AG04449 (cell line): ENCODE results near the gene URB2.
"Not testable (repeated sequence)": the region's sequence is repeated elsewhere in the genome, so short reads cannot be mapped to it uniquely, and the experiment has no call there.

ENCODE experiments used
- CTCF ChIA-PET: fragments of 350-600 bp; formaldehyde crosslinking; extraction: SDS; loops from one replicate; lab custom pipeline; 2021; ENCODE audit warnings: antibody characterized with exemption; lab: Yijun Ruan, JAX
- POLR2A ChIA-PET: fragments of 400-600, 350-600 bp; formaldehyde crosslinking; extraction: SDS; loops from one replicate; lab custom pipeline; 2020; ENCODE audit warnings: antibody characterized with exemption, inconsistent platforms; lab: Yijun Ruan, JAX
- DNase-seq: peaks from one replicate; pipeline ENCODE4 v3.0.0-alpha.2; 2010; ENCODE audit warnings: low read depth, low spot score
- H3K4me3 ChIP-seq: 2 replicates; pipeline ENCODE4 v1.5.1; 2011; ENCODE audit warnings: low read depth, mild to moderate bottlenecking, control low read depth, low read length
- TF ChIP-seq, protein P1 (sequence below): IDR thresholded peaks from one replicate; pipeline ENCODE4 v1.5.1; 2011; ENCODE audit warnings: mild to moderate bottlenecking, moderate library complexity, low read length, control low read depth, inconsistent platforms; ENCODE audit not compliant: insufficient read depth; ENCODE audit errors: missing control alignments

Gene URB2

GRCh38 chr1:229694053-229694693 lies 68.1 kb downstream of the URB2 start:
- DNase-seq, result peak; percentile 26
- CTCF ChIA-PET, result no interaction called here
- no peak overlapping the region for H3K4me3 ChIP-seq
- POLR2A ChIA-PET, result no interaction called here
- TF ChIP-seq, protein P1, sequence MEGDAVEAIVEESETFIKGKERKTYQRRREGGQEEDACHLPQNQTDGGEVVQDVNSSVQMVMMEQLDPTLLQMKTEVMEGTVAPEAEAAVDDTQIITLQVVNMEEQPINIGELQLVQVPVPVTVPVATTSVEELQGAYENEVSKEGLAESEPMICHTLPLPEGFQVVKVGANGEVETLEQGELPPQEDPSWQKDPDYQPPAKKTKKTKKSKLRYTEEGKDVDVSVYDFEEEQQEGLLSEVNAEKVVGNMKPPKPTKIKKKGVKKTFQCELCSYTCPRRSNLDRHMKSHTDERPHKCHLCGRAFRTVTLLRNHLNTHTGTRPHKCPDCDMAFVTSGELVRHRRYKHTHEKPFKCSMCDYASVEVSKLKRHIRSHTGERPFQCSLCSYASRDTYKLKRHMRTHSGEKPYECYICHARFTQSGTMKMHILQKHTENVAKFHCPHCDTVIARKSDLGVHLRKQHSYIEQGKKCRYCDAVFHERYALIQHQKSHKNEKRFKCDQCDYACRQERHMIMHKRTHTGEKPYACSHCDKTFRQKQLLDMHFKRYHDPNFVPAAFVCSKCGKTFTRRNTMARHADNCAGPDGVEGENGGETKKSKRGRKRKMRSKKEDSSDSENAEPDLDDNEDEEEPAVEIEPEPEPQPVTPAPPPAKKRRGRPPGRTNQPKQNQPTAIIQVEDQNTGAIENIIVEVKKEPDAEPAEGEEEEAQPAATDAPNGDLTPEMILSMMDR, result no peak

DNA sequence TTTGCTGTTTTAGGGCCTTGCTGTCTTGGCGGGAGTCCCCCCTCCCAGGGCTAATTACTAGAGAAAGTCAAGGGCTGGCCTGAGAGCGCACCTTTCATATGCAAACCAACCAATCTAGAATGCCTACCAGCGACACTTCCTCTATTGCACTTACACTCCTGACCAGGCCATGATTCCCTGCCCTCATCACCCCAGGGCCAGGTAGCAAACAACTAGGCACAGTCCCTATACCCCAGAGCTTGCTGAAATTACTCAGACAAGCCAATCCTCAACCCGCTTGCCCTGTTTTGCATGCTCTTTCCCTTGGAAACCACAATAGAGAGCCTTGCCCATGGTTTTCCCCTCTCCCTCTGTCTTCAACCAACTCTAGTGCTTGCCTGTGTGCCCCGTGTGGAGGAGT lies 70.3 kb downstream of the URB2 start:
- CTCF ChIA-PET, result no interaction called here
- POLR2A ChIA-PET, result no interaction called here
- TF ChIP-seq, protein P1, result no peak
- no peak overlapping the region for H3K4me3 ChIP-seq
- no peak for DNase-seq

GRCh38 chr1:229699613-229700267 lies 73.7 kb downstream of the URB2 start:
- ChIA-PET CTCF (interaction anchor here (2.0 kb wide), 1 partner anchor 13 kb away, joined by 7 read pairs; no protein-coding TSS in a partner anchor), POLR2A (no interaction called here)
- DNase-seq, result no peak
- TF ChIP-seq, protein P1, result no peak
- no peak overlapping the region for H3K4me3 ChIP-seq

GRCh38 chr1:229704157-229704556 lies 78.1 kb downstream of the URB2 start:
- ChIA-PET POLR2A (no interaction called here), CTCF (interaction anchor here (1.0 kb wide), 1 partner anchor 9 kb away, joined by 3 read pairs; no protein-coding TSS in a partner anchor)

DNA sequence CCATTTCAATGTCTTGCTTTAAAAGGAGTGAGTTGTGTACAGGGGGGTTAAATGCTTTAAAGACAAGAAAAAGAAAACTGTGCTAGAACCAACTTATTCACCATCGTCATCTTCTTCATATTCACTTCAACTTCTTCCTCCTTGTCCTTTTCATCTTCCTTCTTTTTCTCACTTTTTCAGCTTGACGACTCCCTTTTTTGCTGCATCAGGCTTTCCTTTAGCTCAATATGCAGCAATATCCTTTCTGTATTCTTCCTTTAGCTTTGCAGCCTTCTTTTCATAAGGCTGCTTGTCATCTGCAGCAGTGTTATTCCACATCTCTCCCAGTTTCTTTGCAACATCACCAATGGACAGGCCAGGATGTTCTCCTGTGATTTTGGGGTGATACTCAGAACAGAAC lies 79.1 kb downstream of the URB2 start:
- H3K4me3 ChIP-seq, POLR2A ChIA-PET, DNase-seq: not testable (repeated sequence)
- CTCF ChIA-PET, result interaction anchor here (1.0 kb wide), 1 partner anchor 8 kb away, joined by 3 read pairs; no protein-coding TSS in a partner anchor

More at GRCh38 chr1:229704157-229704556, 78.1 kb downstream of the URB2 start:
- TF ChIP-seq, protein P1, result no peak
- DNase-seq, result no peak
- no peak overlapping the region for H3K4me3 ChIP-seq

DNA sequence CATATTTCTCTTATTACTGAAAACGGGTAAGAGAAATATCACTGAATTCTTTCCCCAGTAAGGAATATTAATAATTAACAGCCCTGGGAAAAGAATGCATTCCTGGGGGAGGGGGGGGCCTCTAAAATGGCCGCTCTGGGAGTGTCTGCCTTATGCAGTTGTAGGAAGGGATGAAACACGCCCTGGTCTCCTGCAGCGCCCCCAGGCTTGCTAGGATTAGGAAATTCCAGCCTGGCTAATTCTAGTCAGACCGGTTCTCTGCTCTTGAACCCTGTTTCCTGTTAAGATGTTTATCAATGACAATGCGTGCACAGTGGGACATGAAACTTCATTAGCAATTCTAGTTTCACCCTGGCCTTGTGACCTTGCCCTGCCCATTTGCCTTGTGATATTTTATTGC lies 81.1 kb downstream of the URB2 start:
- POLR2A ChIA-PET, DNase-seq, H3K4me3 ChIP-seq, CTCF ChIA-PET: not testable (repeated sequence)

DNA sequence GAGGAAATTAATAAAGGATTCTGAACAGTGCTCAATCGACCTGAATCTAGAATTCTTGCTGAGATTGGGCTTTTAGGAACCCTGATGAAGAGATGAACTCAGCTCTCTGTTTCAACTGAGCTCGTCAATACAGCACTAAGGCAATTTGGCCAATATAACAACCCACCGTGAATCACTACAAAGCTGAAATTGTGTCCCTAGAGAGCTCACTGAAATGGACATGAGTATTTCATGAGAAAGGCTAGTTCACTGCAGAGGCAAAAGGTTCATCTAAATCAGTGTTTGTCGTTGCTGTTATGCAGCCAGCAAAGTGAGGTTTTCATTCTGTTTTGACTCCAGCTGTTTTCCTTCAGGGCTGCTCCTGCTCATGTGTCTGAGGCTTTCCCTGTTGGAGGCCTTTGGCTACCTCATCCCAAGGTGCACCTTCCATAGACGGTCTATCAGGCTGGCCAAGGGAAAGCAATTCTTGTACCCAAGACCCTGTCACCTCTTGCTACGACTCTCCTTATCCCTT lies 83.5 kb downstream of the URB2 start:
- no peak for DNase-seq
- ChIA-PET POLR2A (no interaction called here), CTCF (interaction anchor here (1.6 kb wide), 1 partner anchor 558 kb away, joined by 4 read pairs; no protein-coding TSS in a partner anchor)
- TF ChIP-seq, protein P1, result no peak
- H3K4me3 ChIP-seq, result no peak overlapping the region
